Measurements from ENCODE around the gene ASXL2. TPM values are rescaled to one million over a fixed set of nuclear protein-coding genes. Genes with fewer than 3 reads are reported as not detected.

ASXL2 gene
- total and polyA plus RNA-seq, 2 of the 13 experiments (the other 11 are each of a cell fraction or from before 2014, with no cell fraction given), result 12.1 to 19.2 TPM

DNA sequence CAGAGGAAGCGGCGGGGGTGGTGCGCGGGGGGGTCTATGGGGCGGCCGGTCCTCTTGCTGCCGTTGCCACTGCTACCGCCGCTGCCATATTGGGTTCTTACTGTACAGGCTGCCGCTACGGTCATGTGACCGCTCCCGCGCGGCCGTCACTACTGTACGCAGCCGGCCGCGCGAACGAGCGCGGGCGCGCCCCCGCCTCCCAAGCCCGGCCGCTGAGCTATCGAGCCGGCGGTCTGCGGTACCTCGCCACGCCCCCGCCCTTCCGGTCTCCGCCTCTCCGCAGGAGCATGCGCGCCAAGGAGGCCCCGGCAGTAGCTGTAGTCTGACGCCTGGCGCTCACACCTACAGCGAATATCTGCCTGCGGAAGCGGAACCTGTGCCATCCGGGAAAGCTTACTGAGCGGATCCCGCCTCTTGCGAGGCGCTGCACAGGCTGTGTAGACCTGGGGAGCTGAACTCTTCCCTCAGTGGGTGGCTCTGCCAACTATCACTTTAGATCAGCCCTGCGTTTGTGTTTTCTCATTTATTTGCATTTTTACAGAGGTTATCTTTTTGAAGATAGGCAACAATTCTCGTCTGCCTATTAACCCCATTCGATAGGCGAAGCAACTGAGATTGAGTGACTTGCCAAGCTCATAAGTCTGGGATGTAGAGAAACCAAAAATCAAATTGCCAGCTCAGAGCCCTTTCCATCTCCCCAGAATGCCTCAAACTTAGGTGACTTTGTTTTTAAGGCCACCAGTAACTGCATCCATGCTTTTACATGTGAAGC is at the start of gene ASXL2 (continued):
- TF ChIP-seq, protein P1, sequence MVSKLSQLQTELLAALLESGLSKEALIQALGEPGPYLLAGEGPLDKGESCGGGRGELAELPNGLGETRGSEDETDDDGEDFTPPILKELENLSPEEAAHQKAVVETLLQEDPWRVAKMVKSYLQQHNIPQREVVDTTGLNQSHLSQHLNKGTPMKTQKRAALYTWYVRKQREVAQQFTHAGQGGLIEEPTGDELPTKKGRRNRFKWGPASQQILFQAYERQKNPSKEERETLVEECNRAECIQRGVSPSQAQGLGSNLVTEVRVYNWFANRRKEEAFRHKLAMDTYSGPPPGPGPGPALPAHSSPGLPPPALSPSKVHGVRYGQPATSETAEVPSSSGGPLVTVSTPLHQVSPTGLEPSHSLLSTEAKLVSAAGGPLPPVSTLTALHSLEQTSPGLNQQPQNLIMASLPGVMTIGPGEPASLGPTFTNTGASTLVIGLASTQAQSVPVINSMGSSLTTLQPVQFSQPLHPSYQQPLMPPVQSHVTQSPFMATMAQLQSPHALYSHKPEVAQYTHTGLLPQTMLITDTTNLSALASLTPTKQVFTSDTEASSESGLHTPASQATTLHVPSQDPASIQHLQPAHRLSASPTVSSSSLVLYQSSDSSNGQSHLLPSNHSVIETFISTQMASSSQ (IDR thresholded peaks at IDR 0.05; ENCODE audit: low read depth), result 0 out of 2 replicates have a peak, but pooled peaks have one; percentile 10
- TF ChIP-seq, protein P1 (CRISPR knock-in tag; IDR thresholded peaks at IDR 0.05; ENCODE audit: borderline replicate concordance), result no peak; the same call in 1 of the 2 replicates
- TF ChIP-seq ZXDC (CRISPR knock-in tag; IDR thresholded peaks at IDR 0.05) (0 out of 2 replicates have a peak, but pooled peaks have one; percentile 22), ZC3H13 (CRISPR knock-in tag; IDR thresholded peaks at IDR 0.05) (peak; percentile 68), NFE2L1 (CRISPR knock-in tag; IDR thresholded peaks at IDR 0.05; ENCODE audit: borderline replicate concordance) (no peak), ZNF367 (CRISPR knock-in tag; IDR thresholded peaks at IDR 0.05; ENCODE audit: borderline replicate concordance) (0 out of 2 replicates have a peak, but pooled peaks have one; percentile 60), ZNF580 (CRISPR knock-in tag; IDR thresholded peaks at IDR 0.05; ENCODE audit: borderline replicate concordance, low read depth) (peak; percentile 93), PPARG (CRISPR knock-in tag; conservative IDR thresholded peaks at IDR 0.05) (peak; percentile 40; the same call in 1 of the 2 replicates), MIER3 (CRISPR knock-in tag; IDR thresholded peaks at IDR 0.05; ENCODE audit: borderline replicate concordance) (0 out of 2 replicates have a peak, but pooled peaks have one; percentile 9), ZNF264 (CRISPR knock-in tag; IDR thresholded peaks at IDR 0.05) (peak; percentile 91; the same call in 1 of the 2 replicates), MED8 (CRISPR knock-in tag; IDR thresholded peaks at IDR 0.05; ENCODE audit: insufficient replicate concordance) (no peak), GABPA (IDR thresholded peaks at IDR 0.05; ENCODE audit: low read depth, low read length) (peak; percentile 73), GABPA (CRISPR knock-in tag; IDR thresholded peaks at IDR 0.05; ENCODE audit: low read depth) (peak; percentile 91), ZBTB34 (CRISPR knock-in tag; IDR thresholded peaks at IDR 0.05) (0 out of 2 replicates have a peak, but pooled peaks have one; percentile 74), ZNF75D (CRISPR knock-in tag; IDR thresholded peaks at IDR 0.05; ENCODE audit: borderline replicate concordance) (no peak)
- TF ChIP-seq, protein P2, sequence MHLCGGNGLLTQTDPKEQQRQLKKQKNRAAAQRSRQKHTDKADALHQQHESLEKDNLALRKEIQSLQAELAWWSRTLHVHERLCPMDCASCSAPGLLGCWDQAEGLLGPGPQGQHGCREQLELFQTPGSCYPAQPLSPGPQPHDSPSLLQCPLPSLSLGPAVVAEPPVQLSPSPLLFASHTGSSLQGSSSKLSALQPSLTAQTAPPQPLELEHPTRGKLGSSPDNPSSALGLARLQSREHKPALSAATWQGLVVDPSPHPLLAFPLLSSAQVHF (CRISPR knock-in tag; IDR thresholded peaks at IDR 0.05), result peak; percentile 69; the same call in 1 of the 2 replicates
